Neural progenitor cell (in vitro differentiated cells): ENCODE measurements around the gene SPTA1.

Experiments used
- EZH2 ChIP-seq: fragments of 200-600 bp; sonication (generic); IDR thresholded peaks from 2 replicates; pipeline ENCODE4 v1.6.1; 2017; ENCODE audit warnings: antibody characterized with exemption, mild to moderate bottlenecking, moderate library complexity
- TF ChIP-seq, protein P1 (sequence below): fragments of 200-600 bp; sonication (generic); IDR thresholded peaks from 2 replicates; pipeline ENCODE4 v1.5.1; 2017; ENCODE audit warnings: antibody characterized with exemption, mild to moderate bottlenecking

DNA sequence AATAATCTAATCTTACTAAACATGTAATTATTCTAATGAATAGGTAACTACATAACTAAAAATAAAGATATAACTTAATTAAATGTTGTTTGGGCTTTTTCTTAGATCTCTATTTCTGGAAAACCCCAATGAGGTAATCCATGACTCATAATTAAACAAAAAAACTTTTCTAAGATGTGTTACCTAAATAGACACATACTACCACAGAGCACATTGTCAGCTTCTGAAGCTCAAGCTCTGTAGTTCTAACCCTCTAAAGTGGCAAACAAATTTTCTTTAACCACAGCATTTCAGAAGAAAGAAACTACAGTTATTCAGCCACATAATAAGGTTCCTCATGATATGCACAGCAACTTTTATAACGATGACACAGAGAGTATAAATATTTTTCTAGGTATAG is 29.8 kb upstream of the SPTA1 start:
- no peak for TF ChIP-seq EZH2
- TF ChIP-seq, protein P1, sequence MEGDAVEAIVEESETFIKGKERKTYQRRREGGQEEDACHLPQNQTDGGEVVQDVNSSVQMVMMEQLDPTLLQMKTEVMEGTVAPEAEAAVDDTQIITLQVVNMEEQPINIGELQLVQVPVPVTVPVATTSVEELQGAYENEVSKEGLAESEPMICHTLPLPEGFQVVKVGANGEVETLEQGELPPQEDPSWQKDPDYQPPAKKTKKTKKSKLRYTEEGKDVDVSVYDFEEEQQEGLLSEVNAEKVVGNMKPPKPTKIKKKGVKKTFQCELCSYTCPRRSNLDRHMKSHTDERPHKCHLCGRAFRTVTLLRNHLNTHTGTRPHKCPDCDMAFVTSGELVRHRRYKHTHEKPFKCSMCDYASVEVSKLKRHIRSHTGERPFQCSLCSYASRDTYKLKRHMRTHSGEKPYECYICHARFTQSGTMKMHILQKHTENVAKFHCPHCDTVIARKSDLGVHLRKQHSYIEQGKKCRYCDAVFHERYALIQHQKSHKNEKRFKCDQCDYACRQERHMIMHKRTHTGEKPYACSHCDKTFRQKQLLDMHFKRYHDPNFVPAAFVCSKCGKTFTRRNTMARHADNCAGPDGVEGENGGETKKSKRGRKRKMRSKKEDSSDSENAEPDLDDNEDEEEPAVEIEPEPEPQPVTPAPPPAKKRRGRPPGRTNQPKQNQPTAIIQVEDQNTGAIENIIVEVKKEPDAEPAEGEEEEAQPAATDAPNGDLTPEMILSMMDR: no peak
